Regular cardiac myocyte (primary cell): ENCODE data around the gene SLFN13. TPM values are rescaled to one million over a fixed set of nuclear protein-coding genes. Genes with fewer than 3 reads are reported as not detected.

Experiments
- total RNA-seq: library from RNA; depleted of rRNA; stranded (reverse); fragments of >200 nt; gene quantifications from 2 replicates; pipeline ENCODE4 v1.2.3, GENCODE V29; 2014

SLFN13 gene, protein sequence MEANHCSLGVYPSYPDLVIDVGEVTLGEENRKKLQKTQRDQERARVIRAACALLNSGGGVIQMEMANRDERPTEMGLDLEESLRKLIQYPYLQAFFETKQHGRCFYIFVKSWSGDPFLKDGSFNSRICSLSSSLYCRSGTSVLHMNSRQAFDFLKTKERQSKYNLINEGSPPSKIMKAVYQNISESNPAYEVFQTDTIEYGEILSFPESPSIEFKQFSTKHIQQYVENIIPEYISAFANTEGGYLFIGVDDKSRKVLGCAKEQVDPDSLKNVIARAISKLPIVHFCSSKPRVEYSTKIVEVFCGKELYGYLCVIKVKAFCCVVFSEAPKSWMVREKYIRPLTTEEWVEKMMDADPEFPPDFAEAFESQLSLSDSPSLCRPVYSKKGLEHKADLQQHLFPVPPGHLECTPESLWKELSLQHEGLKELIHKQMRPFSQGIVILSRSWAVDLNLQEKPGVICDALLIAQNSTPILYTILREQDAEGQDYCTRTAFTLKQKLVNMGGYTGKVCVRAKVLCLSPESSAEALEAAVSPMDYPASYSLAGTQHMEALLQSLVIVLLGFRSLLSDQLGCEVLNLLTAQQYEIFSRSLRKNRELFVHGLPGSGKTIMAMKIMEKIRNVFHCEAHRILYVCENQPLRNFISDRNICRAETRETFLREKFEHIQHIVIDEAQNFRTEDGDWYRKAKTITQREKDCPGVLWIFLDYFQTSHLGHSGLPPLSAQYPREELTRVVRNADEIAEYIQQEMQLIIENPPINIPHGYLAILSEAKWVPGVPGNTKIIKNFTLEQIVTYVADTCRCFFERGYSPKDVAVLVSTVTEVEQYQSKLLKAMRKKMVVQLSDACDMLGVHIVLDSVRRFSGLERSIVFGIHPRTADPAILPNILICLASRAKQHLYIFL
- 1.4 and 4.8 TPM in 2 replicates for total RNA-seq

DNA sequence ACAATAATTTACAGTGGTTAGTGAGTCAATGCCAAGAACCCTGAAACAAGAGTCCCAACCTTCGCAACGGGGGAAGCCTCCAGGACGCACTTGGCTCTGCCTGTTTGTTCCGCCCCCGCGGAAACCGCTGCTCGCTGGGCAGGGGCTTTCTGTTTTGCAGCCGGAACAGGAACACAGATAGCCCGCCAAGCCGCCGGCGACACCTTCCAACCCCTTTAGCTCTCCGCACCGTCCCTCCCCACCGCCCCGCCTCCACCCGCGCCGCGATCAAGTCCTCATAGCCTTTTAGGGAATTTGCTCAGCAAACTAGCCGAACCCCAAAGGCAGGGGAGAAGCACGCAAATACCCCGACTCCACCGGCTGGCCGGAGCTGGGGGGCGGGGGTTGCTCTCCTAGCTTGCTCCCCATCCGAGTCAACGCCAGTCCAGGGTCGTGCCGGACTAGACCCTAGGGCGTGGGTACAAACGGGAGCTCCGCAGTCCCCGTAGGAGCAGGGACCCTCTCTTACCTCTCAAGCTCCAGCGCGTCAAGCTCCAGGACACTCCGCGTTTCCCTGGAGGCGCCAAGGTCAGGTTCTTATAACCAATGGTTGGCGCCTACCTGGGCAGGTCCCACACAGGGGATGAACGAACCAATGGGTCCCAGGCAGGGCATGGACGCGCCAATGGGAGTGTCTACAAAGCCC lies at the start of gene SLFN13:
Gene SLFN13, minus strand, starts transcription at position 553 of the 685 bp plus-strand sequence. CDS start 3,086 bp downstream, outside the sequence.

DNA sequence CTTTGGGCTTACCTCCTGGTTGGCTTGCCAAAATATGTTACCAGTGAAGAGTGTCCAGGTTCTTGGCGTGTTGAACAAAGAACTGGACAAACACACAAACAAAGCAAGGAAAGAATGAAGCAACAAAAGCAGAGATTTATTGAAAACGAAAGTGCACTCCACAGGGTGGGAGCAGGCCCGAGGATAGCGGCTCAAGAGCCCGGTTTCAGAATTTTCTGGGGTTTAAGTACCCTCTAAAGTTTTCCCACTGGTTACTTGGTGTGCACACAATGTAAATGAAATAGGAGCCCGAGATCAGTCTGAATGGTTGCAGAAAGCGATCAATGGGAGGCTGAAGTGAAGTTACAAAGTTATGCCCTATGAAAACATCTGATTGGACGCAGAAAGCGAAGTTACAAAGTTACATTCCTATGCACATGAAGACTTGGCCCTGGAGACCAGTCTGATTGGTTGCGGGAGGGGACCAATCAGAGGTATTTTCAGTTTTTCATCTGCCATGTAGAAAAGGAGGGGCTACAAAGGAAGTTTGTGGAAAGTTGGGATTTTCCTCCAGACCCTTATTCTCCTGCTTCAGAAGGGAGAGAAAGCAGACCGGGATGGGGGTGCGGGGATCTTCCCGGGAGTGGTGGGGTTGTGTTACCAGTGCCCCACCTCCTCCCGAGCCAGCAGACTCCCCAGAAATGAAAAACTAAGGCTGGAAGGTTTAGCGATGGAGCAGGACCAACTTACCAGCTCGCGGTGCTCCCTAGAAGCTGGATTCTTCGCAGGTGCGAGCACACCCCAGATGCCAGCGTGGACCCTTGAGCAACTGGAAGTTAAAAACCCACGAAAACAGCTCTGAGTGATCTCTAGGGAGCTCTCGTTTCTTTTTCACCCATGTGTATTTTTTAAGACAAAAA lies 16.1 kb downstream of the SLFN13 start, which contains the start of gene SLFN12:
Gene SLFN12, minus strand, starts transcription at position 325 of the 899 bp plus-strand sequence. CDS start 9,472 bp downstream, outside the sequence.

Other genes with a start within 250 kb of the SLFN13 start
- 52.7 and 58.9 TPM in 2 replicates for gene SLFN5, start 205.7 kb downstream of the SLFN13 start, total RNA-seq
- 84.3 and 125 TPM in 2 replicates for gene SLFN11, start 75.1 kb downstream of the SLFN13 start, total RNA-seq
- gene SLFN12, start 16.3 kb downstream of the SLFN13 start, total RNA-seq = 41.2 and 43.1 TPM in 2 replicates
- gene SLFN12L, start 88.9 kb upstream of the SLFN13 start, total RNA-seq = under 0.01 and 0.19 TPM in 2 replicates
- not detected in 2 replicates for gene SLFN14, start 112.1 kb upstream of the SLFN13 start, total RNA-seq
- 4.4 and 5.4 TPM in 2 replicates for gene PEX12, start 129.8 kb upstream of the SLFN13 start, total RNA-seq
- gene AP2B1, start 138.6 kb upstream of the SLFN13 start, total RNA-seq = 57.2 and 58.9 TPM in 2 replicates